CD4-positive, alpha-beta T cell (primary cell): ENCODE data around the gene NEURL3. TPM values are rescaled to one million over a fixed set of nuclear protein-coding genes. Genes with fewer than 3 reads are reported as not detected.

Experiments
- ATAC-seq: fragments of 200-7000 bp; cut with Tn5 transposase; one replicate; pipeline ENCODE4 v1.10.0; 2022; ENCODE audit warnings: mild to moderate bottlenecking; ENCODE audit not compliant: poor library complexity
- CTCF ChIA-PET: fragments of 350-600 bp; sonication (Branson Sonifier 250); formaldehyde crosslinking; loops from one replicate; lab custom pipeline; 2021; ENCODE audit warnings: antibody characterized with exemption, inconsistent platforms; lab: Charles Lee
- POLR2A ChIA-PET: fragments of 350-600 bp; sonication (Branson Sonifier 250); formaldehyde crosslinking; loops from one replicate; lab custom pipeline; 2021; ENCODE audit warnings: antibody characterized with exemption, inconsistent platforms; lab: Charles Lee
- DNase-seq, 14 experiments: peaks; one replicate each; pipeline ENCODE4 v3.0.0-alpha.2; 2013 to 2020; ENCODE audit warnings: mixed read lengths in 2 of 14
- H3K27ac ChIP-seq, 2 donors: one replicate each; pipeline versions ENCODE4 v1.5.1 to v1.7.0; 2013; ENCODE audit warnings: low read length in 2 of 2, low read depth in 1 of 2, mild to moderate bottlenecking in 1 of 2
- H3K27me3 ChIP-seq, 2 experiments: 1 replicate in 1 of 2; 2 replicates in 1 of 2; pipeline versions ENCODE4 v1.6.1 to v1.7.0; 2013; ENCODE audit warnings: low read length in 2 of 2, control low read depth in 1 of 2, mild to moderate bottlenecking in 1 of 2, moderate library complexity in 1 of 2; ENCODE audit not compliant: insufficient read depth in 2 of 2, control insufficient read depth in 1 of 2
- H3K36me3 ChIP-seq: one replicate; pipeline ENCODE4 v1.6.1; 2013; ENCODE audit warnings: low read length, control low read depth; ENCODE audit not compliant: insufficient read depth
- H3K4me1 ChIP-seq: one replicate; pipeline ENCODE4 v1.6.1; 2013; ENCODE audit warnings: low read length, control low read depth; ENCODE audit not compliant: insufficient read depth
- H3K4me3 ChIP-seq: one replicate; pipeline ENCODE4 v1.5.1; 2013; ENCODE audit warnings: mild to moderate bottlenecking, low read length, moderate library complexity
- H3K9me3 ChIP-seq, 2 experiments: 1 replicate in 1 of 2; 2 replicates in 1 of 2; pipeline versions ENCODE4 v1.6.1 to v1.7.0; 2013; ENCODE audit warnings: low read length in 2 of 2, mild to moderate bottlenecking in 2 of 2, control low read depth in 1 of 2, moderate library complexity in 1 of 2; ENCODE audit not compliant: control insufficient read depth in 1 of 2, insufficient read depth in 1 of 2
- H3K27ac Mint-ChIP-seq: one replicate; pipeline ENCODE4 v1.8.0; 2020; ENCODE audit warnings: mixed read lengths
- H3K27me3 Mint-ChIP-seq: one replicate; pipeline ENCODE4 v1.8.0; 2021; ENCODE audit warnings: mixed read lengths
- H3K36me3 Mint-ChIP-seq: one replicate; pipeline ENCODE4 v1.8.0; 2021; ENCODE audit warnings: low read depth, mixed read lengths
- H3K4me1 Mint-ChIP-seq: one replicate; pipeline ENCODE4 v1.8.0; 2021; ENCODE audit warnings: low read depth, mixed read lengths
- H3K4me3 Mint-ChIP-seq: one replicate; pipeline ENCODE4 v1.8.0; 2020; ENCODE audit warnings: mild to moderate bottlenecking, mixed read lengths
- H3K9me3 Mint-ChIP-seq: one replicate; pipeline ENCODE4 v1.8.0; 2020; ENCODE audit warnings: mixed read lengths
- CTCF ChIP-seq: fragments of 200-600 bp; IDR thresholded peaks from one replicate; pipeline ENCODE4 v1.8.0; 2022; ENCODE audit warnings: antibody characterized with exemption, mild to moderate bottlenecking
- intact Hi-C, 2 experiments: fragments of 100-400 bp; cut with DNase I in 1 of 2; cut with micrococcal nuclease in 1 of 2; formaldehyde crosslinking; loops; one replicate each; pipeline versions ENCODE4 v1.15.1 to v1.9.0; 2023 to 2025; cut with DNase I, micrococcal nuclease
- total RNA-seq, 174 experiments: library from RNA in 2 of 174; stranded (reverse) in 2 of 174; gene quantifications; one replicate each; pipeline ENCODE4 v1.2.3 and lab custom pipeline; 2021 to 2026

NEURL3 gene
- total RNA-seq, 2 experiments from 2014 or later, result not detected

GRCh38 chr2:96527286-96528005, 22.3 kb upstream of the NEURL3 start:
- peak; percentile 43 for TF ChIP-seq CTCF
- POLR2A ChIA-PET, result interaction anchor here (0.5 to 7.2 kb wide), 10 partner anchors 9 to 428 kb away, joined by 3 to 180 read pairs (median 4); partner anchors contain the start of gene ARID5A
- H3K4me1 ChIP-seq, result peaks cover 81% of the 10 kb centered on the region
- peaks cover 53% of the 10 kb centered on the region for H3K4me1 Mint-ChIP-seq
- H3K27me3 ChIP-seq, result no peaks in the 10 kb centered on the region
- intact Hi-C loops, result loop anchor here (1.0 kb wide), 1 partner anchor 27 kb away; no protein-coding TSS in a partner anchor
- peak overlapping the region; percentile 87 for H3K4me3 Mint-ChIP-seq
- H3K27ac Mint-ChIP-seq, result peak overlapping the region; percentile 79
- peak in 11 of 14 experiments; percentile 36 to 74 (median 53) for DNase-seq
- H3K36me3 ChIP-seq, result no peaks in the 10 kb centered on the region
- no peaks in the 10 kb centered on the region for H3K9me3 Mint-ChIP-seq
- no peak for ATAC-seq
- H3K27me3 Mint-ChIP-seq, result no peaks in the 10 kb centered on the region
- H3K4me3 ChIP-seq, result peak overlapping the region; percentile 64
- CTCF ChIA-PET, result interaction anchor here (1.0 to 5.2 kb wide), 7 partner anchors 11 to 120 kb away, joined by 3 to 30 read pairs (median 4); no protein-coding TSS in a partner anchor
- H3K27ac ChIP-seq, result peak overlapping the region in 1 of 2 donors; percentile 10
- H3K36me3 Mint-ChIP-seq, result no peaks in the 10 kb centered on the region
- no peaks in the 10 kb centered on the region for H3K9me3 ChIP-seq

DNA sequence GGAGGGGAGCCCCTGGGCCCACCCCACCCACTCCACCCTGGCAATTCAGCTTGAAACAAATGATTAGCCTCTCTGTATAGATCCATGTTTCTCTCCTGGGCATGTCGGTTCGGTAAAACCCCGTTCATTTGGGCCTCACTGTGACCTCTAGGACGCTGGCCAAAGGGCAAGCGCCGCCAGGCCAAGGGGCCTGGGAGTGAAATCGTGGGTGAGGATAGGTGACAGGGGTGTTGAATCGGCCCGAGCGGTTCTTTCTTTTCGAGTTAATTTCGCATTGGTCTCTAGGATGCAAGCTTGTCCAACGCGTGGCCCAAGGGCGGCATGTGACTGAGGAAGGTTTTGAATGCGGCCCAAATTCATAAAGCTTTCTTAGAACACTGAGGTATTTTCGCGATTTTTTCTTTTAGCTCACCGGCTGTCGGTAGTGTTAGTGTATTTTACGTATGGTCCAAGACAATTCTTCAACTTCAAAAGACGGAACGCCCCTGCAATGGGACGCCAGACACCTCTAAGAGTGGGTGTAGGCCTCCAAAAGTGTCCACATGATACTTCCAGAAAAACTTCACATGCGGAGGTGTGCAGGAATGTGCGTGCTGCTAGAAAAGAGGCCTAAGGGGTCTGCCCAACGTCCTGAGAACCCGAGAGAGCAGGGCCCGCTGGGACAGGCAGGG, 21.6 kb upstream of the NEURL3 start:
- no peak for TF ChIP-seq CTCF
- Mint-ChIP-seq H3K9me3 (no peaks in the 10 kb centered on the region), H3K27ac (peak overlapping the region; percentile 52), H3K36me3 (no peaks in the 10 kb centered on the region), H3K27me3 (no peaks in the 10 kb centered on the region), H3K4me3 (peak overlapping the region; percentile 52), H3K4me1 (peaks cover 46% of the 10 kb centered on the region)
- peak overlapping the region in 1 of 2 donors; percentile 10 for H3K27ac ChIP-seq
- intact Hi-C loops, result loop anchor here in 1 of 2 experiments (1.0 kb wide), 1 partner anchor 28 kb away; no protein-coding TSS in a partner anchor
- ChIA-PET POLR2A (interaction anchor here (0.8 to 7.2 kb wide), 4 partner anchors 11 to 119 kb away, joined by 3 to 180 read pairs (median 20); partner anchors contain the start of gene ARID5A), CTCF (interaction anchor here (1.1 to 5.2 kb wide), 4 partner anchors 12 to 28 kb away, joined by 4 to 30 read pairs (median 10); no protein-coding TSS in a partner anchor)
- no peaks in the 10 kb centered on the region for H3K27me3 ChIP-seq
- ATAC-seq, result no peak
- H3K4me3 ChIP-seq, result peak overlapping the region; percentile 64
- peaks cover 74% of the 10 kb centered on the region for H3K4me1 ChIP-seq
- no peaks in the 10 kb centered on the region for H3K36me3 ChIP-seq
- H3K9me3 ChIP-seq, result no peaks in the 10 kb centered on the region
- DNase-seq, result no peak

- H3K4me1 Mint-ChIP-seq, result peaks cover 41% of the 10 kb centered on the region
- peak in 1 of 14 experiments; percentile 15 for DNase-seq
Measured at GRCh38 chr2:96526101-96526591, 21.0 kb upstream of the NEURL3 start.

More at GRCh38 chr2:96526101-96526591, 21.0 kb upstream of the NEURL3 start:
- Mint-ChIP-seq H3K9me3 (no peaks in the 10 kb centered on the region), H3K4me3 (no peak overlapping the region), H3K27me3 (no peaks in the 10 kb centered on the region), H3K36me3 (no peaks in the 10 kb centered on the region), H3K27ac (peak overlapping the region; percentile 30)
- H3K27me3 ChIP-seq, result no peaks in the 10 kb centered on the region
- H3K9me3 ChIP-seq, result no peaks in the 10 kb centered on the region
- peaks cover 68% of the 10 kb centered on the region for H3K4me1 ChIP-seq
- H3K4me3 ChIP-seq, result no peak overlapping the region
- no peak for TF ChIP-seq CTCF
- ChIA-PET CTCF (interaction anchor here (2.5 to 5.2 kb wide), 2 partner anchors 12 to 28 kb away, joined by 16 to 30 read pairs; no protein-coding TSS in a partner anchor), POLR2A (interaction anchor here (2.4 to 7.2 kb wide), 3 partner anchors 12 to 119 kb away, joined by 9 to 180 read pairs (median 31); partner anchors contain the start of gene ARID5A)
- intact Hi-C loops, result no loop called here
- H3K36me3 ChIP-seq, result no peaks in the 10 kb centered on the region
- ATAC-seq, result no peak
- H3K27ac ChIP-seq, result no peak overlapping the region
